Neutrophil (primary cell): ENCODE data around the gene GPC4.

ENCODE experiments used
- H3K27ac ChIP-seq: fragments of 200-600 bp; sonication (generic); 2 replicates; pipeline ENCODE4 v1.5.1; 2016; ENCODE audit warnings: mild to moderate bottlenecking, moderate library complexity
- H3K27me3 ChIP-seq: fragments of 200-600 bp; sonication (generic); 2 replicates; pipeline ENCODE4 v1.6.0; 2016; ENCODE audit warnings: mild to moderate bottlenecking
- H3K36me3 ChIP-seq: fragments of 200-600 bp; sonication (generic); 2 replicates; pipeline ENCODE4 v1.5.1; 2017
- H3K4me1 ChIP-seq, 2 experiments: fragments of 200-600 bp in 1 of 2; sonication (generic) in 1 of 2; 1 replicate in 1 of 2; 2 replicates in 1 of 2; pipeline versions ENCODE4 v1.5.1 to v1.6.1; 2013 to 2016; ENCODE audit warnings: low read depth in 1 of 2, low read length in 1 of 2, mild to moderate bottlenecking in 1 of 2, moderate library complexity in 1 of 2; ENCODE audit not compliant: control insufficient read depth in 1 of 2, insufficient read depth in 1 of 2
- H3K4me3 ChIP-seq, 2 experiments: fragments of 200-600 bp in 1 of 2; sonication (generic) in 1 of 2; 1 replicate in 1 of 2; 2 replicates in 1 of 2; pipeline ENCODE4 v1.5.1; 2013 to 2016; ENCODE audit warnings: low read depth in 1 of 2, low read length in 1 of 2, mild to moderate bottlenecking in 1 of 2, moderate library complexity in 1 of 2
- H3K9me3 ChIP-seq: fragments of 200-600 bp; sonication (generic); 2 replicates; pipeline ENCODE4 v1.5.1; 2016
- TF ChIP-seq, protein P1 (sequence below): fragments of 200-600 bp; sonication (generic); IDR thresholded peaks from 2 replicates; pipeline ENCODE4 v1.5.1; 2016; ENCODE audit warnings: antibody characterized with exemption

Gene GPC4

GRCh38 chrX:133306316-133306715, 109.0 kb downstream of the GPC4 start:
- Histone ChIP-seq H3K9me3 (no peaks in the 10 kb centered on the region), H3K36me3 (no peaks in the 10 kb centered on the region), H3K4me1 (no peaks in the 10 kb centered on the region), H3K4me3 (no peak overlapping the region), H3K27ac (no peak overlapping the region), H3K27me3 (no peaks in the 10 kb centered on the region)
- TF ChIP-seq, protein P1, sequence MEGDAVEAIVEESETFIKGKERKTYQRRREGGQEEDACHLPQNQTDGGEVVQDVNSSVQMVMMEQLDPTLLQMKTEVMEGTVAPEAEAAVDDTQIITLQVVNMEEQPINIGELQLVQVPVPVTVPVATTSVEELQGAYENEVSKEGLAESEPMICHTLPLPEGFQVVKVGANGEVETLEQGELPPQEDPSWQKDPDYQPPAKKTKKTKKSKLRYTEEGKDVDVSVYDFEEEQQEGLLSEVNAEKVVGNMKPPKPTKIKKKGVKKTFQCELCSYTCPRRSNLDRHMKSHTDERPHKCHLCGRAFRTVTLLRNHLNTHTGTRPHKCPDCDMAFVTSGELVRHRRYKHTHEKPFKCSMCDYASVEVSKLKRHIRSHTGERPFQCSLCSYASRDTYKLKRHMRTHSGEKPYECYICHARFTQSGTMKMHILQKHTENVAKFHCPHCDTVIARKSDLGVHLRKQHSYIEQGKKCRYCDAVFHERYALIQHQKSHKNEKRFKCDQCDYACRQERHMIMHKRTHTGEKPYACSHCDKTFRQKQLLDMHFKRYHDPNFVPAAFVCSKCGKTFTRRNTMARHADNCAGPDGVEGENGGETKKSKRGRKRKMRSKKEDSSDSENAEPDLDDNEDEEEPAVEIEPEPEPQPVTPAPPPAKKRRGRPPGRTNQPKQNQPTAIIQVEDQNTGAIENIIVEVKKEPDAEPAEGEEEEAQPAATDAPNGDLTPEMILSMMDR, result no peak

DNA sequence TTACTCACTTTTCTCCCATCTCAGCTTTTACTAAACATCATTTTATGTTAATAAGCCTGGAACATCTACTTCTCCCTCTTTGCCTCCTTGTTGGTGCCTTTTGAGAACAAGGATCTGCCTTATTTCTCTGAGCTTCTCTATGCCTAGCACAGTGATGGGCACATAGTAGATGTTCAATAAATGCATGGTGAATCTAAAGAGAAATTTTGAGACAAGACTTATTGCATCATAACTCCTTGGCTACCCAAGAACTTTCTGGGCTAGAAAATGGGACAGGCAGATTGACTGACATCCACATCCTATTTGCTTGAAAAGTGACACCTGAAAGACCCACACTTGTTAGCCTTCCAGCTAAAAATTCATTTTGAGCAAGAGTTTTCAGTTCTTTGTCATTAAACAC, 109.9 kb downstream of the GPC4 start:
- no peak overlapping the region for H3K27ac ChIP-seq
- no peaks in the 10 kb centered on the region for H3K36me3 ChIP-seq
- no peaks in the 10 kb centered on the region for H3K9me3 ChIP-seq
- no peaks in the 10 kb centered on the region for H3K4me1 ChIP-seq
- H3K4me3 ChIP-seq, result no peak overlapping the region
- no peaks in the 10 kb centered on the region for H3K27me3 ChIP-seq
- TF ChIP-seq, protein P1, result no peak

- Histone ChIP-seq H3K4me3 (no peak overlapping the region), H3K27me3 (no peaks in the 10 kb centered on the region), H3K4me1 (no peaks in the 10 kb centered on the region), H3K27ac (no peak overlapping the region), H3K36me3 (no peaks in the 10 kb centered on the region), H3K9me3 (no peaks in the 10 kb centered on the region)
- TF ChIP-seq, protein P1, result no peak
Measured at GRCh38 chrX:133302775-133303445, 112.4 kb downstream of the GPC4 start.

DNA sequence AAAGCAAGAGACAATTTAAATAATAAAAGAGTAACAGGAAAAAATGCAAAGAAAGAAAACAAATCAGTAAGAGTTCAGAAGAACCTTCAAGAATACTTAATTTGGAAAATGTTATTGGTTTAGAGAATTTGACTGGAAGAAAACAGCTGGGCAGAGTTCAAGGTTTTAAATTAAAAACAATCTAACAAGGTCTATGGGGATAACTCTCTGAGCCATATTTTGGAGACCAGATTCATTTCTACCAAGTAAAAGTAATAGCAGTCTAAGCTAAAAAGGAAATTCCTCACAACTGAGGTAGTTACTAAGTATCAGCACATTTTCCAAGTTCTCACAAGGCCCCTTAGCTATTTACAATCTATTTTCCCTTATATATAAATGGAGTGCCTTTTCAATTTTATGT, 114.7 kb downstream of the GPC4 start:
- no peak overlapping the region for H3K4me3 ChIP-seq
- H3K9me3 ChIP-seq, result no peaks in the 10 kb centered on the region
- no peaks in the 10 kb centered on the region for H3K36me3 ChIP-seq
- no peaks in the 10 kb centered on the region for H3K4me1 ChIP-seq
- no peaks in the 10 kb centered on the region for H3K27me3 ChIP-seq
- H3K27ac ChIP-seq, result no peak overlapping the region
- TF ChIP-seq, protein P1, result no peak

GRCh38 chrX:133297284-133297683, 118.0 kb downstream of the GPC4 start:
- H3K36me3 ChIP-seq, result no peaks in the 10 kb centered on the region
- no peaks in the 10 kb centered on the region for H3K9me3 ChIP-seq
- no peaks in the 10 kb centered on the region for H3K4me1 ChIP-seq
- H3K4me3 ChIP-seq, result no peak overlapping the region
- no peaks in the 10 kb centered on the region for H3K27me3 ChIP-seq
- TF ChIP-seq, protein P1, result no peak
- H3K27ac ChIP-seq, result no peak overlapping the region

- TF ChIP-seq, protein P1, result no peak
- H3K36me3 ChIP-seq, result no peaks in the 10 kb centered on the region
- H3K4me1 ChIP-seq, result no peaks in the 10 kb centered on the region
- H3K27me3 ChIP-seq, result no peaks in the 10 kb centered on the region
- H3K4me3 ChIP-seq, result no peak overlapping the region
- no peaks in the 10 kb centered on the region for H3K9me3 ChIP-seq
- H3K27ac ChIP-seq, result no peak overlapping the region
Measured at GRCh38 chrX:133294126-133294525, 121.2 kb downstream of the GPC4 start.
